ENCODE results near the gene GRIA3. TPM values are rescaled to one million over a fixed set of nuclear protein-coding genes. Genes with fewer than 3 reads are reported as not detected.

The GRIA3 gene
- total RNA-seq, 1 donor from 2014 or later: 1.4 TPM

DNA sequence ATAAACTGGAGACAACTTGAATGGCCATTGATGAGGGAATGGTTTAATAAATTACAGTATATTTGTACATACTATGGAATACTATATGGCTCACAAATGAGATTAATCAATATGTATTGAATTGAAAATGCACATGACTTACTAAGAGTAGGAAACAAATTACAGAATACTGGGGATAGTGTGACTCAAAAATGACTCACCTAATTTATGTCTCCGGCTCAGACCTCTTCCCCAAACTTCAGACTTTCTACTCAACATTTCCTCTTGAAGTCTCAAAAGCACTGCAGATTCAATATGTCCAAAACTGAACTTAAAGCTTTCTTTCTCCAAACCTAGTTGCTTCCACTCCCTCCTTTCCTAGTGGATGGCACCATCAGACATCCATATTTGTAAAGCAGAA, 28.8 kb upstream of the GRIA3 start:
- Mint-ChIP-seq H3K27me3 (ENCODE audit: low read depth) (no peaks in the 10 kb centered on the region), H3K9me3 (peaks cover 23% of the 10 kb centered on the region)

DNA sequence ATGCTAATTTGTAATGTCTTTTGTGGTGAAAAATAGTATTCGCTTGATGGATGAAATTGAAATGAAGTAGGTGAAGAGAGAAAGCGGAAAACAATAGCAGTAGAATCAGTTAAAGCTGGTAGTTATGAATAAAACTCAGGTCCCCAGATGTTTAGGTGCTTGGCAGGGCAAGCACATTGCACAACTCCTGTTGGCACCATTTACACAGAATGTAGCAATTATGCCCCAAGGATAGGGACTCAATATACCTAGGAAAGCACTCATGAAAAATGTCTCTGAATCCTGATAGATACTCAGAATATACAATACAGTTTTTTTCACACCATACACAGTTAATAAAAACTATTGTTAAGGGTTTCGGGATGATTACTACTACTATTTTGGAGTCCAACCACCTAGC, 26.5 kb upstream of the GRIA3 start:
- Mint-ChIP-seq H3K27ac (ENCODE audit: unreplicated experiment) (no peak overlapping the region), H3K4me1 (no peaks in the 10 kb centered on the region), H3K27me3 (ENCODE audit: low read depth) (no peaks in the 10 kb centered on the region), H3K36me3 (ENCODE audit: low read depth) (peaks cover 2% of the 10 kb centered on the region), H3K9me3 (peaks cover 16% of the 10 kb centered on the region), H3K4me3 (no peak overlapping the region)
- no peak for DNase-seq (ENCODE audit: low read depth, low spot score)
- TF ChIP-seq, protein P1, sequence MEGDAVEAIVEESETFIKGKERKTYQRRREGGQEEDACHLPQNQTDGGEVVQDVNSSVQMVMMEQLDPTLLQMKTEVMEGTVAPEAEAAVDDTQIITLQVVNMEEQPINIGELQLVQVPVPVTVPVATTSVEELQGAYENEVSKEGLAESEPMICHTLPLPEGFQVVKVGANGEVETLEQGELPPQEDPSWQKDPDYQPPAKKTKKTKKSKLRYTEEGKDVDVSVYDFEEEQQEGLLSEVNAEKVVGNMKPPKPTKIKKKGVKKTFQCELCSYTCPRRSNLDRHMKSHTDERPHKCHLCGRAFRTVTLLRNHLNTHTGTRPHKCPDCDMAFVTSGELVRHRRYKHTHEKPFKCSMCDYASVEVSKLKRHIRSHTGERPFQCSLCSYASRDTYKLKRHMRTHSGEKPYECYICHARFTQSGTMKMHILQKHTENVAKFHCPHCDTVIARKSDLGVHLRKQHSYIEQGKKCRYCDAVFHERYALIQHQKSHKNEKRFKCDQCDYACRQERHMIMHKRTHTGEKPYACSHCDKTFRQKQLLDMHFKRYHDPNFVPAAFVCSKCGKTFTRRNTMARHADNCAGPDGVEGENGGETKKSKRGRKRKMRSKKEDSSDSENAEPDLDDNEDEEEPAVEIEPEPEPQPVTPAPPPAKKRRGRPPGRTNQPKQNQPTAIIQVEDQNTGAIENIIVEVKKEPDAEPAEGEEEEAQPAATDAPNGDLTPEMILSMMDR (conservative IDR thresholded peaks at IDR 0.05): no peak

More for the DNA sequence above, 28.8 kb upstream of the GRIA3 start:
- H3K36me3 Mint-ChIP-seq (ENCODE audit: low read depth): peaks cover 2% of the 10 kb centered on the region
- DNase-seq (ENCODE audit: low read depth, low spot score): no peak
- no peak overlapping the region for H3K27ac Mint-ChIP-seq (ENCODE audit: unreplicated experiment)
- H3K4me3 Mint-ChIP-seq: no peak overlapping the region
- TF ChIP-seq, protein P1 (conservative IDR thresholded peaks at IDR 0.05): no peak
- no peaks in the 10 kb centered on the region for H3K4me1 Mint-ChIP-seq

DNA sequence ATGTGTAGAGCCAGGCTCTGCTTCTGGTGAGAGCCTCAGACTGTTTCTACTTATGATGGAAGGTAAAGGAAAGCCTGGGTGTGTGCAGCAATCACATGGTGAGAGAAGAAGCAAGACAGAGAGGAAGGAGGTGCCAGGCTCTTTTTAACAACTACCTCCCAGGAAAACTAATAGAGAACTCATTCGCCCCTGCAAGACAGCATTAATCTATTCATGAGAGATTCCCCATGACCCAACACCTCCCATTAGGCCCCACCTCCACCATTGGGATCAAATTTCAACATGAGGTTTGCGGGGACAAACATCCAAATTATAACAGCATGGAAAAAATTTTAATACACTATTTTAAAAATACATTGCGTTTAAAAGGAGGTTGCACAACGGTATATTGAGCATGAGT, 24.7 kb upstream of the GRIA3 start:
- peaks cover 2% of the 10 kb centered on the region for H3K36me3 Mint-ChIP-seq (ENCODE audit: low read depth)
- H3K4me3 Mint-ChIP-seq: no peak overlapping the region
- H3K9me3 Mint-ChIP-seq: peaks cover 19% of the 10 kb centered on the region
- no peaks in the 10 kb centered on the region for H3K4me1 Mint-ChIP-seq
- no peaks in the 10 kb centered on the region for H3K27me3 Mint-ChIP-seq (ENCODE audit: low read depth)
- no peak for DNase-seq (ENCODE audit: low read depth, low spot score)
- TF ChIP-seq, protein P1 (conservative IDR thresholded peaks at IDR 0.05): no peak
- no peak overlapping the region for H3K27ac Mint-ChIP-seq (ENCODE audit: unreplicated experiment)

DNA sequence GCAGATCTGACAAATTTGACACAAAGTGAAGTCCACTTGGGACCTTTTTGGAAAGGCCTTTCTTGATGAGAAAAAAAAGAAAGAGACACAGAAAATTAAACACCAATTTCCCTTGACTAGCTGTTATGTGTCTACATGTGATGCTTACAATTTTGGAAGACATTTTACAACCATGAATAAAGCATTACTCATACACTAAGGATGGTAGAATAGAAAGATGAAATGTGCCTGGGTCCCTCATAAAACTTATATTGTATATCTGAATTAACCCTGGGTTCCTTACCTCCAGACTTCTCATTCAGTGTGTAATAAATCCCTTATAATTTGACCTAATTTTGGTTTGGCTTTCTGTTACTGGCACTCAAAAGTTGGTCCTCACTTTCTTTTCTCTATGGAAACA, 16.5 kb upstream of the GRIA3 start:
- Mint-ChIP-seq H3K9me3 (peaks cover 19% of the 10 kb centered on the region), H3K36me3 (ENCODE audit: low read depth) (peaks cover 7% of the 10 kb centered on the region), H3K4me3 (no peak overlapping the region), H3K27me3 (ENCODE audit: low read depth) (no peaks in the 10 kb centered on the region), H3K4me1 (no peaks in the 10 kb centered on the region), H3K27ac (ENCODE audit: unreplicated experiment) (no peak overlapping the region)
- TF ChIP-seq, protein P1 (conservative IDR thresholded peaks at IDR 0.05): no peak
- DNase-seq (ENCODE audit: low read depth, low spot score): no peak

DNA sequence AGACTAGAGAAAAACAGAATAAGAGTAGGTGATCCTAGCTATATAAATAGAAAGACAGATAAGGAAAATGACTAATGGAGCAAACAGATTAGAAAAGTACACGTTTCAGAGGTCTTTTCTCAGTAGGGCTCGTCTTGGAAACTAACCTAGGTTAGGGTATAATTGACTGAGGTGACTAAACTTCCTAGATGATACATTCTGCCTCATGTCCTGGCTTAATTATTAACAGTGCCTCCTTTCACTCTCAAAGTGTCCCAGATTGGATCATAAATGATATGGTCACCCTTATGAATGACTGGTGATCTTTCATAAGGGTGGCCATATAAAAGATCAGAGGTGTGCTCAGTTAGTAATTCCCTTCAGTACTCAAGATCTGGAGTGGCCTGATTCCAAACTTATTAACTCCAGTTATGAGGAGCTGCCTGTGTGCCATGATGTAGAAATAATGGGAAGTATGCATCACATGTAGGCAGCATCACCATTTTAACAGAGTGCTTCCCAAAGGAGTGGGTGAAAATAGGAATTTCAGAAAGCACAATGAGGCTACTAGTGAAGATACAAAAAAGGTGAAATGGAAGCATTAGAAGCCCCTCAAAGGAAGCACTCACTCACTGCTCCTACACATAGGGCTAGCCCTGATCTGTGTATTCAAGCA, 14.7 kb upstream of the GRIA3 start:
- Mint-ChIP-seq H3K9me3 (peaks cover 19% of the 10 kb centered on the region), H3K4me3 (no peak overlapping the region), H3K4me1 (no peaks in the 10 kb centered on the region), H3K27me3 (ENCODE audit: low read depth) (no peaks in the 10 kb centered on the region), H3K36me3 (ENCODE audit: low read depth) (peaks cover 10% of the 10 kb centered on the region), H3K27ac (ENCODE audit: unreplicated experiment) (no peak overlapping the region)
- no peak for DNase-seq (ENCODE audit: low read depth, low spot score)
- TF ChIP-seq, protein P1 (conservative IDR thresholded peaks at IDR 0.05): no peak

Measured in neural crest cell (in vitro differentiated cells).